Smooth muscle cell of the pulmonary artery (primary cell): ENCODE measurements around the gene MADD. TPM values are rescaled to one million over a fixed set of nuclear protein-coding genes. Genes with fewer than 3 reads are reported as not detected.

Experiments
- total RNA-seq: library from RNA; depleted of rRNA; stranded (reverse); fragments of >200 nt; gene quantifications from 2 replicates; pipeline ENCODE4 v1.2.3, GENCODE V29; 2014

The MADD gene
- 17.7 and 18.5 TPM in 2 replicates for total RNA-seq

GRCh38 chr11:47269829-47270305, at the start of gene MADD:
MADD (plus strand) TSS chr11:47270133.

GRCh38 chr11:47248664-47249377, 21.1 kb upstream of the MADD start, which contains the start of gene ACP2:
ACP2 (minus strand) TSS chr11:47248814; CDS start chr11:47248789, 25 bp downstream.

GRCh38 chr11:47257517-47258316, 12.2 kb upstream of the MADD start, which contains the start of gene NR1H3:
NR1H3 (plus strand) TSS chr11:47257996; CDS start chr11:47259217, 1,221 bp downstream.

GRCh38 chr11:47352556-47352955, 82.6 kb downstream of the MADD start, which contains the start of gene MYBPC3:
MYBPC3 (minus strand) TSS chr11:47352702; CDS start chr11:47352647, 55 bp downstream.

GRCh38 chr11:47378010-47378835, 108.3 kb downstream of the MADD start, which contains the start of gene SPI1:
SPI1 (minus strand) TSS chr11:47378547; CDS start chr11:47378353, 194 bp downstream.

Other genes starting within 250 kb of the MADD start
- gene ARFGAP2, start 93.3 kb upstream of the MADD start, total RNA-seq: 80.5 and 82.3 TPM in 2 replicates
- 18.2 and 25.2 TPM in 2 replicates for gene PACSIN3, start 83.7 kb upstream of the MADD start, total RNA-seq
- gene DDB2, start 55.2 kb upstream of the MADD start, total RNA-seq: 26.0 and 37.6 TPM in 2 replicates
- 23.8 and 27.4 TPM in 2 replicates for gene ACP2, start 21.3 kb upstream of the MADD start, total RNA-seq
- gene NR1H3, start 12.1 kb upstream of the MADD start, total RNA-seq: 8.6 and 18.0 TPM in 2 replicates
- not detected in 2 replicates for gene MYBPC3, start 82.6 kb downstream of the MADD start, total RNA-seq
- not detected in 2 replicates for gene SPI1, start 108.4 kb downstream of the MADD start, total RNA-seq
- 106 and 128 TPM in 2 replicates for gene SLC39A13, start 138.5 kb downstream of the MADD start, total RNA-seq
- 86.9 and 104 TPM in 2 replicates for gene PSMC3, start 156.3 kb downstream of the MADD start, total RNA-seq
- 0.07 and 0.40 TPM in 2 replicates for gene RAPSN, start 179.0 kb downstream of the MADD start, total RNA-seq